Measurements from ENCODE around the gene SH2D2A.

Gene SH2D2A

DNA sequence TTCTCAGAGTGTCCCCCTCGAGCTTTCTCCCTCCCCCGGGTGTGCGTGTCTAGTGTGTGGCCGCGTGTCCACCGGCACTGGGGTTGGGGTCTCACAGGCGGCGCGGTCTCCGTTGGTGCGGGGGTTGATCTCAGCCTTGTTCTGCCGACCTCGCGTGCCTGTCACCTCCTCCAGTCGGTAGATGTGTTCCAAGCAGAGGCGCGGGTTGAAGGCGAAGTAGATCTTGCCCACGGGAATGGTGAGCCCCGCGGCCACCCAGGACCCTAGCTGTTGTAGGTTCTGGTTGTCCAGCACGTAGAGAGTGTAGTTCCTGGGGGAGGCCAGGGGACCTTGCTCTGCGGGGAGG, 32.5 kb upstream of the SH2D2A start:
- Histone ChIP-seq H3K4me2 (ENCODE audit: low read length) (no peak overlapping the region), H2AFZ (ENCODE audit: low read length) (no peak overlapping the region), H4K20me1 (ENCODE audit: insufficient read depth, low read length) (no peaks in the 10 kb centered on the region), H3K9me2 (ENCODE audit: low read depth, low read length) (no peaks in the 10 kb centered on the region), H3K9me3 (ENCODE audit: low read length) (no peaks in the 10 kb centered on the region), H3K27ac (ENCODE audit: low read depth, low read length, poor library complexity, severe bottlenecking) (no peak overlapping the region), H3K79me2 (ENCODE audit: insufficient read depth, low read length) (no peaks in the 10 kb centered on the region), H3K27me3 (ENCODE audit: insufficient read depth, low read length) (peaks cover 14% of the 10 kb centered on the region; the same call in 1 of the 2 replicates), H3K4me1 (ENCODE audit: insufficient read depth, low read length, severe bottlenecking) (no peaks in the 10 kb centered on the region), H3F3A (ENCODE audit: insufficient read depth, low read length) (no peaks in the 10 kb centered on the region), H3K4me3 (ENCODE audit: low read depth, low read length, poor library complexity, severe bottlenecking) (no peak overlapping the region), H3K9ac (ENCODE audit: low read length) (no peak overlapping the region), H3K36me3 (ENCODE audit: insufficient read depth, low read length) (no peaks in the 10 kb centered on the region)
- TF ChIP-seq CTCF (IDR thresholded peaks at IDR 0.05; ENCODE audit: low read length) (no peak), EZH2 (IDR thresholded peaks at IDR 0.05; ENCODE audit: borderline replicate concordance, low read length) (no peak)

DNA sequence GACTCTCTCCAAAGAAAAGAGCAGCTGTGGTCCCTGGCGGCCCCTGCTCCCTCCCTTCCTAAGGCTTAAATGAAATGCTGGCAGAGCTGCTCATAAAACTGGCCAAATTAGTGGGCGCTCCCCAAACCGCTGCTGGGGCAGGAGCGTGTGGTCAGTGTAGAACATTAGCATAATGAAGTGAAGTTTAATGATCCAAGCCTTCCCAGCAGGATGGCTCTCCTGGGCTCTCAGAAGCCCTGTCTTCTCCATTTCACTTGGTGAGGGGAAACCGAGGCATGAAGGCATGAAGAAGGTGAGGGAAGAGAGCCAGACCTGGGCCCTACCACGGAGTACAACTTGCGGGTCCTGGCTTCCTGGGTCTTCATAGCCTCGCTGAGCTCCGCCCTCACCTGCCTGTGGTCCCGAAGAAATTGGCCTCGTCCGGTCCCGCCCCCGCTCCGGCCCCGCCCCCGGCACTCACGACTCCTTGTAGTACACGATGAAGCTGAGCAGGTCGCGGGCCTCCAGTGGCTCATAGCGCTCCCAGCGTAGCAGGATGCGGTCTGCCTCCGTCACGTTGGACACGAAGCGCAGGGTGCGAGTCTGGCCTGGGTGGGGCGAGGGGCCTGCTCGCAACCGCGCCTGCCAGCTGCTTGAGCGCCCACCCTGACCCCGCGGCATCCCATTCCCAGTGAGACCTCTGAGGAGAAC, 32.0 kb upstream of the SH2D2A start:
- H2AFZ ChIP-seq (ENCODE audit: low read length) = no peak overlapping the region
- no peaks in the 10 kb centered on the region for H3F3A ChIP-seq (ENCODE audit: insufficient read depth, low read length)
- H3K9me3 ChIP-seq (ENCODE audit: low read length) = no peaks in the 10 kb centered on the region
- H3K4me3 ChIP-seq (ENCODE audit: low read depth, low read length, poor library complexity, severe bottlenecking) = no peak overlapping the region
- H3K27me3 ChIP-seq (ENCODE audit: insufficient read depth, low read length) = peaks cover 14% of the 10 kb centered on the region; the same call in 1 of the 2 replicates
- no peak for TF ChIP-seq EZH2 (IDR thresholded peaks at IDR 0.05; ENCODE audit: borderline replicate concordance, low read length)
- no peak for TF ChIP-seq CTCF (IDR thresholded peaks at IDR 0.05; ENCODE audit: low read length)
- H3K27ac ChIP-seq (ENCODE audit: low read depth, low read length, poor library complexity, severe bottlenecking) = no peak overlapping the region
- no peaks in the 10 kb centered on the region for H3K79me2 ChIP-seq (ENCODE audit: insufficient read depth, low read length)
- H3K9ac ChIP-seq (ENCODE audit: low read length) = no peak overlapping the region
- no peaks in the 10 kb centered on the region for H4K20me1 ChIP-seq (ENCODE audit: insufficient read depth, low read length)
- H3K4me2 ChIP-seq (ENCODE audit: low read length) = no peak overlapping the region
- H3K9me2 ChIP-seq (ENCODE audit: low read depth, low read length) = no peaks in the 10 kb centered on the region
- no peaks in the 10 kb centered on the region for H3K4me1 ChIP-seq (ENCODE audit: insufficient read depth, low read length, severe bottlenecking)
- no peaks in the 10 kb centered on the region for H3K36me3 ChIP-seq (ENCODE audit: insufficient read depth, low read length)

DNA sequence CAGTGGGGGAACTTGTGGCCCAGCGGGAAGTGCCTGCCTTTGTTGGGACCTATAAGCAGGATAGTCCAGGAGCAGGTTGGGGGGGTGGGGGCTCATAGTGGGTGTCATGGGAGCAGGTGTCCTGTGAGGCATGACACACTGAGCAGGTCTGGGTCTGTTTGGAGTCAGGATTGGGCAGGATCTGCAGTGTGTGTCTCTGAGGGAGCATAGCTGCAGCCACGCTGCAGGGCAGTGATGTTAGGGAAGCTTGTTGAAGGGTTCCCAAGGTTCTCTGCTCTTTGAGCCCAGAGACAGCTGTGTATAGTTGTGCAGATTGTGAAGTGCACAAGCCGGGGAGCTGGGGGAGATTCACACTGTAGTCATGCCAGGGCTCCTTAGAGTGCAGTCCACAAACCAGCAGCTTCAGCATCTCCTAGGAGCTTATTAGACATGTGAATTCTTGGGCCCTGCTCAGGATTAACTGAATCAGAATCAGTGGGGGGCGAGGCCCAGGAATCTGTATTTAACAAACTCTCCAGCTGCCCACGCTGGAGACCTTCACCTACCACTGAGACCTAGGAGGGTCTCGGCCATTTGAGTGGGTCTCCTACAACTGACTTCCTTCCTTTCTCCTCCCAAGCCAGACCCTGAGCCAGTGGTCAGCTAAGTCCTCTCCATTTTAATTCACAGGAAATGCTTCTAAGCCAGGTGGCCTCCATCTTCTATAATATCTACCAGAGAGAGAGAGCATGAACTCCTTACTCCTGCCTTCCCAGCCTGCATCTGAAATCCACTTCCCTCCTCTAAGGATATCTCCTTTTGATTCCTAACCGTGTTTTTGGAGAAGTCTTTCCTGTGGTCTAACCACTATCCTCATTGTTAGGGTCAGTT, 31.2 kb upstream of the SH2D2A start:
- peaks cover 14% of the 10 kb centered on the region; the same call in 1 of the 2 replicates for H3K27me3 ChIP-seq (ENCODE audit: insufficient read depth, low read length)
- no peaks in the 10 kb centered on the region for H3K36me3 ChIP-seq (ENCODE audit: insufficient read depth, low read length)
- no peaks in the 10 kb centered on the region for H3K4me1 ChIP-seq (ENCODE audit: insufficient read depth, low read length, severe bottlenecking)
- H3K4me2 ChIP-seq (ENCODE audit: low read length) = no peak overlapping the region
- no peaks in the 10 kb centered on the region for H3K9me3 ChIP-seq (ENCODE audit: low read length)
- H2AFZ ChIP-seq (ENCODE audit: low read length) = no peak overlapping the region
- H3F3A ChIP-seq (ENCODE audit: insufficient read depth, low read length) = no peaks in the 10 kb centered on the region
- no peak overlapping the region for H3K4me3 ChIP-seq (ENCODE audit: low read depth, low read length, poor library complexity, severe bottlenecking)
- no peak overlapping the region for H3K9ac ChIP-seq (ENCODE audit: low read length)
- H3K27ac ChIP-seq (ENCODE audit: low read depth, low read length, poor library complexity, severe bottlenecking) = no peak overlapping the region
- no peaks in the 10 kb centered on the region for H4K20me1 ChIP-seq (ENCODE audit: insufficient read depth, low read length)
- no peak for TF ChIP-seq CTCF (IDR thresholded peaks at IDR 0.05; ENCODE audit: low read length)
- no peak for TF ChIP-seq EZH2 (IDR thresholded peaks at IDR 0.05; ENCODE audit: borderline replicate concordance, low read length)
- H3K9me2 ChIP-seq (ENCODE audit: low read depth, low read length) = no peaks in the 10 kb centered on the region
- no peaks in the 10 kb centered on the region for H3K79me2 ChIP-seq (ENCODE audit: insufficient read depth, low read length)
